OCI-LY7 (cell line): ENCODE measurements around the gene CLDN22.

Experiments
- EZH2phosphoT487 ChIP-seq: fragments of 200-600 bp; sonication (generic); IDR thresholded peaks from 2 replicates; pipeline ENCODE4 v1.6.1; 2018; ENCODE audit warnings: low read depth, borderline replicate concordance, mild to moderate bottlenecking, mixed run types, antibody characterized with exemption, low read length, moderate library complexity, mixed read lengths
- TF ChIP-seq, protein P1 (sequence below): fragments of 200-600 bp; sonication (generic); conservative IDR thresholded peaks from 2 replicates; pipeline ENCODE4 v1.5.1; 2014; ENCODE audit warnings: mild to moderate bottlenecking, antibody characterized with exemption, low read length, moderate library complexity, mixed read lengths

DNA sequence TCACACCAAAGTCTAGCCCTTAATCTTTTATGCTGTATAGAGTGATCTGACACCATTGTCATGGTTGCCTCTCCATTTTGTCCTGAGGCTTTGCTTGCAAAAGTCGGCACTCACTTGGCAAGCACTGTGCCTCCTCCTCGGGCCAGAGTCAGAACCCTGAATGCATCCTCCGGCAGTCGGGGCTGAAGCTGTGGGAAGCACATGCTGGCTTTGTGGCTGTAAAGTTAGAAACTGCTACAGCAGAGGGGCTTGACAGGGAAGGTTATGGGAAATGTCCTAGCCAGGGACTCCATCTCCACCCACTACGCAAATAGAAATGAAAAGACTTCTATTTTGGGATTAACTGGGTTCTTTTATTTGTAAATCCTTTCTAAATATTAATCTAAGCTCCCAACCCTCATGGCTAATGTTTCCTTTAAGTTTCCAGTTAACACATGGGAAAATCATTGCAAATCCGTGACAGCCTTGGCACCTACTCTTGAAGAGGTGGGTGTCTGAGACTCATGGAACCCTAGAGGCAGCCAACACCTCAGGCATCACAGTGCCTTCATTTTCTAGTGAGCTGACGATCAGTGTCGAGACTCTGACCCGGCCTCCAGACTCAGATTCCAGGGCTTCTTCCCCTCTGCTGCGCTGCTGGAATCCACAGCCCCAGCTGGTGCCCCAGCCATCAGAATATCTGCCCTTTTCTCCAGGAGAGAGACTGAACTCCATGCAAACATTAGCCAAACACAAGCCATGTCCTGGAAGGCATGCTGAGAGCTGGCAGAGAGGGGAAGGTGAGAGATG lies 10.1 kb upstream of the CLDN22 start:
- TF ChIP-seq, protein P1, sequence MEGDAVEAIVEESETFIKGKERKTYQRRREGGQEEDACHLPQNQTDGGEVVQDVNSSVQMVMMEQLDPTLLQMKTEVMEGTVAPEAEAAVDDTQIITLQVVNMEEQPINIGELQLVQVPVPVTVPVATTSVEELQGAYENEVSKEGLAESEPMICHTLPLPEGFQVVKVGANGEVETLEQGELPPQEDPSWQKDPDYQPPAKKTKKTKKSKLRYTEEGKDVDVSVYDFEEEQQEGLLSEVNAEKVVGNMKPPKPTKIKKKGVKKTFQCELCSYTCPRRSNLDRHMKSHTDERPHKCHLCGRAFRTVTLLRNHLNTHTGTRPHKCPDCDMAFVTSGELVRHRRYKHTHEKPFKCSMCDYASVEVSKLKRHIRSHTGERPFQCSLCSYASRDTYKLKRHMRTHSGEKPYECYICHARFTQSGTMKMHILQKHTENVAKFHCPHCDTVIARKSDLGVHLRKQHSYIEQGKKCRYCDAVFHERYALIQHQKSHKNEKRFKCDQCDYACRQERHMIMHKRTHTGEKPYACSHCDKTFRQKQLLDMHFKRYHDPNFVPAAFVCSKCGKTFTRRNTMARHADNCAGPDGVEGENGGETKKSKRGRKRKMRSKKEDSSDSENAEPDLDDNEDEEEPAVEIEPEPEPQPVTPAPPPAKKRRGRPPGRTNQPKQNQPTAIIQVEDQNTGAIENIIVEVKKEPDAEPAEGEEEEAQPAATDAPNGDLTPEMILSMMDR: no peak
- TF ChIP-seq EZH2phosphoT487: no peak
